Liver (tissue), 9 donors: ENCODE results near the gene CNTN5. TPM values are rescaled to one million over a fixed set of nuclear protein-coding genes. Genes with fewer than 3 reads are reported as not detected.

ENCODE experiments used
- DNase-seq: peaks from one replicate; pipeline ENCODE4 v3.0.0-alpha.2; 2017; ENCODE audit warnings: low spot score
- H3K27ac ChIP-seq, 2 donors: one replicate each; pipeline ENCODE4 v1.7.0; 2013; ENCODE audit warnings: inconsistent platforms in 2 of 2, low read length in 2 of 2, control low read depth in 1 of 2, low read depth in 1 of 2, mild to moderate bottlenecking in 1 of 2
- H3K27me3 ChIP-seq, 4 donors: one replicate each; pipeline versions ENCODE4 v1.6.1 to v1.7.0; 2013; ENCODE audit warnings: low read length in 3 of 4, inconsistent platforms in 1 of 4, mild to moderate bottlenecking in 1 of 4, moderate library complexity in 1 of 4; ENCODE audit not compliant: control insufficient read depth in 4 of 4, insufficient read depth in 4 of 4
- H3K36me3 ChIP-seq, 4 donors: one replicate each; pipeline versions ENCODE4 v1.6.1 to v1.7.0; 2013; ENCODE audit warnings: low read length in 3 of 4, mild to moderate bottlenecking in 3 of 4, low read depth in 1 of 4, moderate library complexity in 1 of 4; ENCODE audit not compliant: control insufficient read depth in 4 of 4, insufficient read depth in 3 of 4
- H3K4me1 ChIP-seq, 4 donors: one replicate each; pipeline versions ENCODE4 v1.6.1 to v1.7.0; 2013; ENCODE audit warnings: low read length in 3 of 4, mild to moderate bottlenecking in 3 of 4, moderate library complexity in 1 of 4; ENCODE audit not compliant: control insufficient read depth in 4 of 4, insufficient read depth in 4 of 4
- H3K4me3 ChIP-seq, 3 donors: one replicate each; pipeline versions ENCODE4 v1.6.1 to v1.7.0; 2013; ENCODE audit warnings: low read length in 3 of 3, control low read depth in 1 of 3, low read depth in 1 of 3, mild to moderate bottlenecking in 1 of 3
- H3K9ac ChIP-seq, 2 donors: one replicate each; pipeline ENCODE4 v1.7.0; 2013; ENCODE audit warnings: low read length in 2 of 2, mild to moderate bottlenecking in 2 of 2, moderate library complexity in 2 of 2, control low read depth in 1 of 2, low read depth in 1 of 2
- H3K9me3 ChIP-seq, 4 donors: one replicate each; pipeline versions ENCODE4 v1.6.1 to v1.7.0; 2013; ENCODE audit warnings: low read length in 3 of 4; ENCODE audit not compliant: control insufficient read depth in 4 of 4
- ATF3 ChIP-seq: IDR thresholded peaks from 2 replicates; pipeline ENCODE4 v1.6.1; 2016; ENCODE audit warnings: antibody characterized with exemption
- EGR1 ChIP-seq, 2 donors: IDR thresholded peaks; 2 replicates each; pipeline ENCODE4 v1.6.1; 2016 to 2018; ENCODE audit warnings: antibody characterized with exemption in 2 of 2, low read depth in 2 of 2
- FOXA2 ChIP-seq: IDR thresholded peaks from 2 replicates; pipeline ENCODE4 v1.6.1; 2016; ENCODE audit warnings: antibody characterized with exemption
- GABPA ChIP-seq, 2 donors: IDR thresholded peaks in 1 of 2; conservative IDR thresholded peaks in 1 of 2; 2 replicates each; pipeline ENCODE4 v1.6.1; 2016; ENCODE audit warnings: antibody characterized with exemption in 2 of 2, mild to moderate bottlenecking in 1 of 2, moderate library complexity in 1 of 2
- HNF4A ChIP-seq, 2 donors: conservative IDR thresholded peaks; 2 replicates each; pipeline ENCODE4 v1.6.1; 2016; ENCODE audit warnings: antibody characterized with exemption in 2 of 2, mild to moderate bottlenecking in 2 of 2
- HNF4G ChIP-seq: IDR thresholded peaks from 2 replicates; pipeline ENCODE4 v1.6.1; 2016; ENCODE audit warnings: antibody characterized with exemption
- JUND ChIP-seq, 2 donors: IDR thresholded peaks; 2 replicates each; pipeline ENCODE4 v1.6.1; 2016; ENCODE audit warnings: antibody characterized with exemption in 2 of 2
- MAX ChIP-seq: IDR thresholded peaks from 2 replicates; pipeline ENCODE4 v1.6.1; 2016; ENCODE audit warnings: antibody characterized with exemption
- NR2F2 ChIP-seq: IDR thresholded peaks from 2 replicates; pipeline ENCODE4 v1.6.1; 2016; ENCODE audit warnings: antibody characterized with exemption
- RAD21 ChIP-seq, 2 donors: IDR thresholded peaks; 2 replicates each; pipeline ENCODE4 v1.6.1; 2016; ENCODE audit warnings: antibody characterized with exemption in 2 of 2, mild to moderate bottlenecking in 2 of 2
- REST ChIP-seq: IDR thresholded peaks from 2 replicates; pipeline ENCODE4 v1.6.1; 2016; ENCODE audit warnings: antibody characterized with exemption, mild to moderate bottlenecking
- RXRA ChIP-seq, 2 donors: IDR thresholded peaks; 2 replicates each; pipeline ENCODE4 v1.6.1; 2017 to 2018; ENCODE audit warnings: antibody characterized with exemption in 2 of 2, mild to moderate bottlenecking in 1 of 2
- SP1 ChIP-seq: IDR thresholded peaks from 2 replicates; pipeline ENCODE4 v1.6.1; 2018; ENCODE audit warnings: antibody characterized with exemption, mild to moderate bottlenecking
- TAF1 ChIP-seq: conservative IDR thresholded peaks from 2 replicates; pipeline ENCODE4 v1.6.1; 2016; ENCODE audit warnings: antibody characterized with exemption, mild to moderate bottlenecking
- YY1 ChIP-seq: IDR thresholded peaks from 2 replicates; pipeline ENCODE4 v1.6.1; 2016; ENCODE audit warnings: antibody characterized with exemption, mild to moderate bottlenecking
- ZBTB33 ChIP-seq: IDR thresholded peaks from 2 replicates; pipeline ENCODE4 v1.6.1; 2016; ENCODE audit warnings: antibody characterized with exemption
- WGBS: extraction: QIAGEN DNeasy Blood & Tissue Kit; methylation state at CpG from one replicate; pipeline ENCODE4 v1.1.7; 2013; 5-methylcytosine and 5-hydroxymethylcytosine counted together
- polyA plus RNA-seq, 2 donors: library from polyadenylated mRNA; stranded (reverse) in 1 of 2; unstranded in 1 of 2; fragments of 200-250 nt in 1 of 2; fragments of >200 nt in 1 of 2; fragmentation: Nextera tagmentation in 1 of 2; extraction: Ambion mirVana in 1 of 2; gene quantifications; one replicate each; pipeline versions ENCODE4 v1.2.1 to v1.2.3, GENCODE V29; 2013 to 2015
- total RNA-seq, 2 donors: library from RNA; depleted of rRNA; stranded (reverse); fragments of >200 nt; gene quantifications; one replicate each; pipeline ENCODE4 v1.2.3, GENCODE V29; 2014
- donor health status: healthy.
- donor health status: healthy.
- donor health status: healthy.
- donor health status: healthy.
- donor health status: healthy.

Gene CNTN5
- total and polyA plus RNA-seq, 4 donors: 0.01 to 0.08 (median 0.04) TPM

GRCh38 chr11:99366546-99366945 is 345.8 kb downstream of the CNTN5 start (continued):
- no peak for TF ChIP-seq REST

- H3K4me3 ChIP-seq: no peak overlapping the region
- DNase-seq: no peak
- H3K4me1 ChIP-seq: no peaks in the 10 kb centered on the region
- H3K36me3 ChIP-seq: no peaks in the 10 kb centered on the region
- TF ChIP-seq GABPA (IDR thresholded peaks at IDR 0.05 in 1 of 2, conservative IDR thresholded peaks at IDR 0.05 in 1 of 2): no peak
- no peak for TF ChIP-seq RAD21 (IDR thresholded peaks at IDR 0.05)
- no peak for TF ChIP-seq YY1
- no peak for TF ChIP-seq JUND (IDR thresholded peaks at IDR 0.05)
- no peak for TF ChIP-seq HNF4A (conservative IDR thresholded peaks at IDR 0.05)
- TF ChIP-seq SP1: no peak
- TF ChIP-seq MAX: no peak
- no peak for TF ChIP-seq RXRA (IDR thresholded peaks at IDR 0.05)
- no peak for TF ChIP-seq ZBTB33
- TF ChIP-seq ATF3: no peak
- no peak for TF ChIP-seq NR2F2
- TF ChIP-seq REST: no peak
- TF ChIP-seq FOXA2: no peak
- no peak for TF ChIP-seq TAF1
- TF ChIP-seq HNF4G: no peak
- TF ChIP-seq EGR1 (IDR thresholded peaks at IDR 0.05; ENCODE audit: low read depth in 2 of 2): no peak
- no peaks in the 10 kb centered on the region for H3K27me3 ChIP-seq
- no peak overlapping the region for H3K27ac ChIP-seq
- WGBS: 75% methylated on average over 5 of the region's 5 CpGs
- no peak overlapping the region for H3K9ac ChIP-seq
- H3K9me3 ChIP-seq: no peaks in the 10 kb centered on the region
These were observed 347.8 kb downstream of the CNTN5 start for GRCh38 chr11:99368583-99368982.
